ENCODE results near the gene ELFN1.

Gene ELFN1

DNA sequence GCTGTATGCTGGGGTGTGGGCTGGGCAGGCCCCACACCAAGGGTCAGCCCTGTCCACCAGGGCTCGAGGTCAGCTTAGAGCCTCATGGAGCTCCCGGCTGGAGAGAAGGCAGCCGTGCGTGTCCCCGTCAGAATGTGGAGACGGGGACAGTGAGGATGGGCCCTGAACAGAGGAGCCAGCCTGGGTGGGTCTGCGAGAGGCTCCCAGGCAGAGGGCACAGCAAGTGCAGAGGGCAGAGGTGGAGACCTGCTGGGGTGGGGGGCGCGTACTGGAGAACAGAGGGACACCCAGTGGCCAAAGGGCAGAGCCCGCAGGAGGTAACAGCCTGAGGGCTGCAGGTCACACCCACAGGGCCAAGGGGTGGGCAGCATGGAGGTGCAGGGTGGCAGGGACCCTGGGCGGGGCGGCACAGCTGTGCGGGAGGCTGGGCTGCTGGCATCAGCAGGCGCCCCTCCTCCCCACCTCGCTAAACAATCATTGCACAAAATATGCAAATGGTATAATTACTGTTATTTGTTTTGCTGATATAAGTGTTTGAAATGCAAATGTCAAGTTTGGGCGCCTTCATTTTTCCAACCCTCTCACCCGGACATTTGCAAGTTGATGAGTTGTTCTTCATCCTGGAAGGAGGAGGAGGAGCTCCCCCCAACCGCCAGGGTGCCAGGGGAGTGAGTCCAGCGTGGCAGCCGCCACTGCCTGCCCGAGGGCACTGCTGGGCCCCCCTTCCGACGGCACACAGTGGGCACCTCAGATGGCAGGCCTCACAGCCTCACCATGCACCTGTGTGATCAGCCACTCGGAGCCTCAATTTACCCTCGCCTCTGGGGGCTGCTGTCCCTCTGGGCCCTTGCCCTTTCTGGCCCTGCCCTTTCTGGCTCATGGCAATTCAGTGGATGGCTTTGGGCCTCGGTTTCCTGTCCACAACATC lies 35.0 kb downstream of the ELFN1 start:
- no peak overlapping the region for H3K4me3 ChIP-seq (ENCODE audit: low read depth, low read length)
- TF ChIP-seq, protein P1, sequence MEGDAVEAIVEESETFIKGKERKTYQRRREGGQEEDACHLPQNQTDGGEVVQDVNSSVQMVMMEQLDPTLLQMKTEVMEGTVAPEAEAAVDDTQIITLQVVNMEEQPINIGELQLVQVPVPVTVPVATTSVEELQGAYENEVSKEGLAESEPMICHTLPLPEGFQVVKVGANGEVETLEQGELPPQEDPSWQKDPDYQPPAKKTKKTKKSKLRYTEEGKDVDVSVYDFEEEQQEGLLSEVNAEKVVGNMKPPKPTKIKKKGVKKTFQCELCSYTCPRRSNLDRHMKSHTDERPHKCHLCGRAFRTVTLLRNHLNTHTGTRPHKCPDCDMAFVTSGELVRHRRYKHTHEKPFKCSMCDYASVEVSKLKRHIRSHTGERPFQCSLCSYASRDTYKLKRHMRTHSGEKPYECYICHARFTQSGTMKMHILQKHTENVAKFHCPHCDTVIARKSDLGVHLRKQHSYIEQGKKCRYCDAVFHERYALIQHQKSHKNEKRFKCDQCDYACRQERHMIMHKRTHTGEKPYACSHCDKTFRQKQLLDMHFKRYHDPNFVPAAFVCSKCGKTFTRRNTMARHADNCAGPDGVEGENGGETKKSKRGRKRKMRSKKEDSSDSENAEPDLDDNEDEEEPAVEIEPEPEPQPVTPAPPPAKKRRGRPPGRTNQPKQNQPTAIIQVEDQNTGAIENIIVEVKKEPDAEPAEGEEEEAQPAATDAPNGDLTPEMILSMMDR (IDR thresholded peaks at IDR 0.05; ENCODE audit: low read depth, low read length) = no peak

GRCh38 chr7:1705856-1706255 lies 35.8 kb downstream of the ELFN1 start:
- TF ChIP-seq, protein P1 (IDR thresholded peaks at IDR 0.05; ENCODE audit: low read depth, low read length) = no peak

DNA sequence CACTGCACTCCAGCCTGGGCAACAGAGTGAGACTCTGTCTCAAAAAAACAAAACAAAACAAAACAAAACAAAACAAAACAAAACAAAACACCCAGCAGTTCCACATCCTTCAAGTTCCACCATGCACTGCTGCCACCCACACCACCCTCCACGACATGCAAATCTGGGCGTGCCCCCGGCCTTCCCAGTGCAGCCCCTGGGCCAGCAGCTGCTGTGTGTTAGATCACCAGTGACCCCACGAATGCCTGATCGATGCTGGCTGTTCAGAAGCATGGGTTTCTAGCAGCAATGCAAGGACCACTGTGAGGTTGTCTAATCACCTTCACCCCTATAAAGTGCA lies 36.3 kb downstream of the ELFN1 start:
- TF ChIP-seq, protein P1 (IDR thresholded peaks at IDR 0.05; ENCODE audit: low read depth, low read length) = no peak

More at GRCh38 chr7:1705856-1706255, 35.8 kb downstream of the ELFN1 start:
- no peak overlapping the region for H3K4me3 ChIP-seq (ENCODE audit: low read depth, low read length)

GRCh38 chr7:1706721-1707613 lies 36.9 kb downstream of the ELFN1 start:
- TF ChIP-seq, protein P1 (IDR thresholded peaks at IDR 0.05; ENCODE audit: low read depth, low read length) = no peak
- H3K4me3 ChIP-seq (ENCODE audit: low read depth, low read length) = no peak overlapping the region

More for the DNA sequence above, 36.3 kb downstream of the ELFN1 start:
- H3K4me3 ChIP-seq (ENCODE audit: low read depth, low read length) = no peak overlapping the region

DNA sequence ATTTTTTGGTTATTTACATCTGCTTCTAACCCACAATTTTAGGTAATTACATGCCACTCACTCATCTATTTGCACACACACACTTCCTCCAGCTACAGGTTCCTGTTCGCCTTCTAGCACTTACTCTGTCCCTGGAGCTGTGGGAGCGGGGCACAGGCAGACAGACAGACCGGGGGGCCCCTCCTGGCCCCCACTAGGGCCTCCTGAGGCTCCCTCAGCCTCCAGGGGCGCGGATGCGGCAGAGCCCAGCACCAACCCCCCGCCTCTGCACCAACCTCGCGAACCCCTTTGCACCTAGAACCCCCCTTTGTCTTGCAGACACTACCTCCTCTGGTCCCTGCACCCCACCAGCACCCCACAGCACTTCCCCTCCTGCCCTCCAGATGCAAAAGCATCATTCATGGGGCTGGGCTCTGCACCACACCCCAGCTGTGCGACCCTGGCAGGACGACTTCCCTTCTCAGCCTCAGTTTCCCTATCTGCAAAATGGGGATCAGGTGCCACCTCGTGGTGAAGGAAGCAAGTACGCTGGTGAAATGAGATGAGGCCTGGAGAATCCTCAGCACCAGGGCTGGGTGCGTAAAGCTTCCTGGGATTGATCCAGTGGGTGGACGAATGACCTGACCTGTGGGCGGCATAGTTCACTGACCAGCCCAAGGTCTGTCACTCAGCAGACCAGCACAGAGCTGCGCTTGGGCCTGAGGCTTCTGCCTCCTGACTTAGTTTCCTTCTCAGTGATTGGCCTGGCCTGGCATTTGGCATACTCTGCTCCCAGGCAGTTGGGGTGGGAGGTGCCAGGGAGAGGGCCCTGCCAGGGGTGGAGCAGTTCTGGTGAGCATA lies 37.9 kb downstream of the ELFN1 start:
- TF ChIP-seq, protein P1 (IDR thresholded peaks at IDR 0.05; ENCODE audit: low read depth, low read length) = no peak
- no peak overlapping the region for H3K4me3 ChIP-seq (ENCODE audit: low read depth, low read length)

- no peak overlapping the region for H3K4me3 ChIP-seq (ENCODE audit: low read depth, low read length)
- TF ChIP-seq, protein P1 (IDR thresholded peaks at IDR 0.05; ENCODE audit: low read depth, low read length) = no peak
These were observed 38.6 kb downstream of the ELFN1 start for GRCh38 chr7:1708596-1709251.
